Measurements from ENCODE around the gene TSEN54. TPM values are rescaled to one million over a fixed set of nuclear protein-coding genes. Genes with fewer than 3 reads are reported as not detected.

Gene TSEN54
- total RNA-seq, 1 experiment from 2014 or later = 44.5 TPM

- Histone ChIP-seq H2BK20ac (ENCODE audit: low read depth, low read length, poor library complexity, severe bottlenecking) (no peak overlapping the region), H3K4ac (ENCODE audit: low read depth, low read length) (no peak overlapping the region), H3K56ac (ENCODE audit: insufficient read length, low read depth, low read length) (no peak overlapping the region), H3K18ac (ENCODE audit: insufficient read length, low read depth, low read length) (no peak overlapping the region), H3K4me2 (ENCODE audit: insufficient read depth, insufficient read length, low read length) (no peak overlapping the region), H2BK15ac (ENCODE audit: low read depth, low read length) (no peak overlapping the region), H3K79me1 (ENCODE audit: insufficient read depth, low read depth, low read length, poor library complexity, severe bottlenecking) (no peaks in the 10 kb centered on the region), H3K79me2 (ENCODE audit: insufficient read depth, low read length) (no peaks in the 10 kb centered on the region), H3K9me3 (ENCODE audit: control insufficient read depth, low read depth, low read length) (no peaks in the 10 kb centered on the region), H3K4me1 (ENCODE audit: insufficient read depth, low read length) (no peaks in the 10 kb centered on the region), H2BK120ac (ENCODE audit: low read depth, low read length, poor library complexity, severe bottlenecking) (no peak overlapping the region), H3K9ac (ENCODE audit: extremely low read depth, insufficient read length, low read length) (no peak overlapping the region), H4K5ac (ENCODE audit: insufficient read length, low read depth, low read length) (no peak overlapping the region), H3K23ac (ENCODE audit: insufficient read length, low read depth, low read length) (no peak overlapping the region), H2BK5ac (ENCODE audit: insufficient read length, low read length) (no peak overlapping the region), H3K27ac (ENCODE audit: insufficient read length, low read depth, low read length) (no peak overlapping the region), H4K20me1 (ENCODE audit: control insufficient read depth, insufficient read depth, insufficient read length) (no peaks in the 10 kb centered on the region), H3K27me3 (ENCODE audit: insufficient read depth, low read length) (no peaks in the 10 kb centered on the region), H4K91ac (ENCODE audit: insufficient read length, low read depth, low read length) (no peak overlapping the region), H2AFZ (ENCODE audit: low read length) (no peak overlapping the region), H3K14ac (ENCODE audit: insufficient read depth, low read length) (no peak overlapping the region), H3K23me2 (ENCODE audit: insufficient read length, low read depth, low read length, poor library complexity, severe bottlenecking) (no peaks in the 10 kb centered on the region), H4K8ac (replicated peaks; ENCODE audit: insufficient read length, low read depth, low read length) (no peak overlapping the region), H3T11ph (ENCODE audit: low read length) (no peak overlapping the region), H2BK12ac (ENCODE audit: insufficient read length, low read depth, low read length) (no peak overlapping the region), H2AK5ac (ENCODE audit: insufficient read length, low read length) (no peak overlapping the region)
- Mint-ChIP-seq H3K4me3 (no peak overlapping the region), H3K36me3 (ENCODE audit: insufficient read depth in 1 of 3, low read depth in 3 of 3) (peaks cover 1 to 9% (median 4%) of the 10 kb centered on the region in 3 experiments; a peak in 3 of 7 replicates), H3K4me1 (peaks cover 11 to 19% of the 10 kb centered on the region in 2 experiments), H3K27ac (peak overlapping the region in 2 of 3 experiments; percentile 25 to 73; a peak in 4 of 7 replicates), H3K27me3 (ENCODE audit: low read depth) (no peaks in the 10 kb centered on the region), H3K9me3 (no peaks in the 10 kb centered on the region)
- TF ChIP-seq CTCF (conservative IDR thresholded peaks at IDR 0.05) = no peak
- DNase-seq = no peak
- no CpG with 5 or more reads among the region's 14 CpGs for WGBS (ENCODE audit: extremely low coverage, insufficient read length, low lambda C conversion rate)
Observed at GRCh38 chr17:75486151-75486550, 30.2 kb upstream of the TSEN54 start.

All from H9 (cell line).